Inflammatory macrophage treated with lipopolysaccharide for 4 hours (primary cell): ENCODE results near the gene LSAMP.
"Not testable (repeated sequence)": the region's sequence is repeated elsewhere in the genome, so short reads cannot be mapped to it uniquely, and the experiment has no call there.

Experiments used
- DNase-seq: peaks from one replicate; pipeline ENCODE4 v3.0.0-alpha.2; 2020

Gene LSAMP

DNA sequence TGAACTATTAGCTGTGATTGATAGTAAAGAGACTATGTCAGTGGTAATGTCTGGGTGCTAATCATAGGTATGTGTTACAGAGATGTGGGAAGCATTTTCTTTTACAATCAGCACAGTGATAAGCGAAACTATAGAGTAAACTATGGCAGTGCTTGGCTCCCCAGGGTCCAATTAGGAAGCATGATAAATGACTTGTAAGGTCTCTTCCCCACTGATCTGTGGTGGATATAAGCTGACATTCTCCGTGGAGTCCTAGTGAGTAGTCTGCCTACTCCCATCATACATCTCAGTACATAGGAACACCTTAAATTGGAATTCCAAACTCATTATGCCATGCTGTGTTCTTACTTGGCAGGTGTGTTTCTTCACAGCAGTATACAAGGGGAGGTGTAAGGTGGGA lies 617.8 kb downstream of the LSAMP start:
- no peak for DNase-seq

DNA sequence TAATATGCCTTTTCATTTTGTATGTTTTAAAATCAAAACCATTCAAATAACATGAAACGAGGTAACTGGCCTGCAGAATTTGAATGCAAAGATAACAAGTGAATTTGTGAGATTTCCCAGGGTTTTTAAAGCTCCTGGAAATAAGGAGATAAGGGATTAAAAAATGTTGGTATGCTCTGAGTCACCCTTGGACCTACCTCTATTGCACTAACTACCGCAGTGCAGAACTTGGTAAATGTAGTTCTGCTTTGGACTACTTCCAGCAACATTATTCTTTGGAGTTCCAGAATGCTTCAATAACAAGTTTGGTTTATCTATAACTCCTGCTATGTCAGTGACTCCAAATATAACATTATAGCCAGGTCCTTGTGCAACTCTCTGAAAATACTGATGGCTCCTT lies 620.2 kb downstream of the LSAMP start:
- DNase-seq, result no peak

DNA sequence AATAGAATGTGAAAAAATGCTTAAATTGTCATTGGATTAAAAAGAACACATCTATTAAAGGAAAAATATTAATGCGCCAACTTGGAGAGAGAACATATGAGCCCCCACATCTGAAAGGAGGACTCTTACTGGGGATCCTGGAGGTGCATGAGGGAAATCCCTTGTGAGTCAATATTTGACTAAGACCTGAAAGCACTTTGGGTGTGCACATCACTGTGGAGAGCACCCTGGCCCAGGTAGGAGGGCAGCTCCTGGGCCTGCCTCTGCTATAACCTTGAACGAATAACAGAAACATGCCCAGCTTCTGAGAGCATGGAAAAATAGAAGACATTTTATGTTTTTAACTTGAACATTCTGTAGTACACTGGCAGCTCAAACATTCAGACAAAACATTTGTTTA lies 622.2 kb downstream of the LSAMP start:
- no peak for DNase-seq

DNA sequence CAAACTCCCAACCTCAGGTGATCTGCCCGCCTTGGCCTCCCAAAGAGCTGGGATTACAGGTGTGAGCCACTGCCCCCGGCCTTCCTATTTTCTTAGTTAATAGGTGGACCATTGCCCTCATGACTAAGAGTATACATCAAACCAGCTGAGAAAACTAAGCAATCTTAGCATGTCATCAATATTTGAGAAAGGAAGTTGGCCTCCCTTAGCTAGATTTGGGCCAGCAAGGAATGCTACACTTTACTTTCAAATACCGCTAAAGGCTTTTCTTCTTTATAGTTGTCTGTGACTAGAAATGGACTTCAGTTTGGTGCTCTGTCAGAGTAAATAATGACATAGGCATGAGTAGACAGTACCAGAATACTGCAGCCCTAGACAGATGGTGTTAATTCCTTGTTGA lies 622.7 kb downstream of the LSAMP start:
- no peak for DNase-seq

DNA sequence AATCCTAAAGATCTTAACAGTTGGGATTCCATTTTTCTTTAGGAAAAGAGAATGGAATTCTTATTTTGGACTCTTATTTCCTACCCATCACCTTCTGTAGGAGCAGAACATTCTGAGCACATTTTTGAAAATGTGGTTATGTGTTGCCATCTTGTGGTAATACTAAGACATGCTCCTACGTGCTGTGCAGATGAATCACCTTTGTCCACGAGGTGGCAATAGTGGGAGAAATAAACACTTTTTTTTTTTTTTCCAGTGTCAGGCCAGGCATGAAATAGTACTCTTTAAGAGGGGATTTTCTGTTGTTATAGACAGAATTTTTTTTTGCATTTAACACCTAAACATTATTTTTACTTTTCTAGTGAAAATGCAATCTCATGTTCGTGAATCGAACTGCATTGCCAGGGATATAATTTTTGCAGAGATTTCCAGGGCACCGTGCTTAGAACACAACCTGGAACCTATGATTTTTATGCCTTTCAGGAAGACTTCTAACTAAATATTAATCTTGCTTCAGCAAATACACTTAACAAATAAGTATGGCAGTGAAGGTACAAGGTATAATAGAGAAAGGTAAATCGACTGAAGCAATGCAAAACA lies 625.4 kb downstream of the LSAMP start:
- peak; percentile 74 for DNase-seq

DNA sequence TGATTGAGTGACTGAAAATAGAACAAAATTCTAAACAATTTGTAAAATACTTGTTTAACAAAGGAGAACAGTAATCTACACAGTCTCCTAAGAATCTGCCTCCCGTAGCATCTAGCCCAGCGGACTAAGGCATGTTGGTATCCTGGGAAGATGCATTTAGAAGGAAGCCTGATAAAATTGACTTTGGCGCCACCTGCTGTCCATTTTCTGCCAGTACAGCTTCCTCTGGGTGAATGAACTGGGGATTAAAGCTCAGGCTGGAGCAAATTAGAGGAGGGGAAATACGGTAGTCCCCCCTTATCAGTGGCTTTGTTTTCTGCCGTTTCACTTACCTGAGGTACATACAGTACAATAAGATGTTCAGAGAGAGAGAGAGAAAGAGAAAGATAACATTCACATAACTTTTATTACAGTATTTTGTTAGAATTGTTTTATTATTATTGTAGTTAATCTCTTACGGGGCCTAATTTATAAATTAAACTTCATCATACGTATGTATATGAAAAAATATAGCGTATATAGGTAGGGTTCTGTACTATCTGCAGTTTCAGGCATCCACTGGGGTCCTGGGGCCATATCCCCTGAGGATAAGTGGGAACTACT lies 630.4 kb downstream of the LSAMP start:
- peak; percentile 41 for DNase-seq

DNA sequence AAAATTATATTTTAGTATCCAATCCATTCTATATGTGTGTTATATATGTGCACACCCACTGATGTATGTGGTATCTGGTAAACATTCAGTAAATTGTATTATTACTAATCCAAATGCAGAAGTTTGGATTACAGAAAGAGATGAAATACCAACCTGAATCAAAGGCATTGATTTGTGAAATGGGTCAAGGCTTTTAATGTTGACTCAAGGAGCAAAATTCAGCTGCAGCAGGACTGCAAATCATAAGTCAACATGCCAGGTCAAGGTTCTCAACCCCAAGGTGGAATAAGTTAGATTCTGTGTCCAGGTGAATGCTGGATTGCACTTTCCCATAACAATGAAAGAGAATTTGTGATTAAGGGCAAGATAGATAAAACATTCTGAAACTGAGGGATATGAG lies 631.3 kb downstream of the LSAMP start:
- DNase-seq, result no peak

DNA sequence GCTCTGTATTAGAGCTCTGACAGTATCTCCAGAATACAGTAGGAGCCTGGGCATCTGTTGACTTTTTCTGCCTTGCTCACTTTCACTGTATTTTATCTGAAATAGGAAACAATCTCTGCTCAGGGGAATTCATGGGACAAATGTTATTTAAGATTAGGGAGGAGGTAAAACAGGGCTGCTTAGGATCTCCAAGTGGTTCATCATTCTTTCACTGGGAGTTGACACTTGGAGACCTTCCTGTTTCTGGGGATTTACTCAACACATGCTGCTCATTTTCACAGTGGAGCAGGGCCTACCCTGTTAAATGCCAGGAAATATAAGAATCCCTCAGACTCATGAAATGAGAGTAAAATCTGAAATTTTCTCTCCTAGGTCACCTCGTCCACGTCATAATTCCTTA lies 636.5 kb downstream of the LSAMP start:
- DNase-seq, result no peak

DNA sequence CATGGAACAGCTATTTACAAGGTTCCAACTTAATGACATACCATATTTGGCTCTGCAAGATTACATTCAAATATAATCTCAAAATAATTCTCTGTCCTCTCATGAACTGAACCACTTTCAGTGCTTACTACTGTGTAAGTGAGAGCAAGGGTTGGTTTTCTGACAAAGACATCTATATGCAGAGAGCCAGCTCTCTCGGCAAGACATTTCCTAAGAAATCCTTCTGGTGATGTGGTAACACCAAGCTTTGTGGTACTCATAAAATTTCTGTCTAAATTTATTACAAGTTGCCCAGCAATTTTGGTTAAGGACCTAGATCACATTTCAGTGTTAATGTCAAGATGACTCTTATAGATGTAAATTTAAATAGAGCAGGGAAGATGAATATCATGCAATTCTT lies 637.0 kb downstream of the LSAMP start:
- no peak for DNase-seq

DNA sequence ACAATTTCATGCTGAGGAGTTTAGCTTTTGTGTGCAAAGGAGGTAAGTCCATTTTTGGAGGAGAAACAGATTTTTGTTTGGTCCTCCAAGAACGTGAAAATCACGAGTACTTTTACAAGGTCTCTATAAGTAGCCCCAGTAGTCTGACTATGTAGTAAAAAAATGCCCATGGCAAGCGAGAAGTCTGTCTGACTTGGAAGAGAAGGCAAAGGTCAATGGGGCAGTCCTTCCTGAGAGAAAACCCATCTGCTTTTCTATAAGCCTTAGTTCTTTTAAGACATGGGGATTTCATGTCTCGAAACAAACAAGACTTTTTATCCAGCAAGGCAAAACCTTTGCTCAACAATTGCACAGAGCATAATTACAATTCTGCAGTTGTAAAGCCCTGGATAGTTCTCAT lies 638.8 kb downstream of the LSAMP start:
- no peak for DNase-seq

DNA sequence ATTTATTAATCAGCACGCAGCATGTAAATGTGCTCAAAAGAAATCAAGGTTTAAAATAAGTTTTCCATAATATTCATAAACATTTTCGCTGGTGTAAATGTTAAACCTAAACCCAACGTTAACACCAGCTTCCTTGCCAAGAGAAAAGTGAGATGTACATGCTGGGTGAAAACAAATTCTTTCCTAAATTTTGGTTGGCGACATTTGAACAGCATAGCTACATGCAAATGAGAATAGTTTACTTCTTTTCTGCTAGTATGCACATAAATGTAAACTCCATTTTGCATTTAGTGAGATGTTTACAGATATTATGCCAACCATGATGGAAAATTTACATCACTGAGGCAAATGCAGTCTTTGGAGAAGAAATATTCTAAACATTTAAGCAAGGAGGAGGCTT lies 639.8 kb downstream of the LSAMP start:
- no peak for DNase-seq

DNA sequence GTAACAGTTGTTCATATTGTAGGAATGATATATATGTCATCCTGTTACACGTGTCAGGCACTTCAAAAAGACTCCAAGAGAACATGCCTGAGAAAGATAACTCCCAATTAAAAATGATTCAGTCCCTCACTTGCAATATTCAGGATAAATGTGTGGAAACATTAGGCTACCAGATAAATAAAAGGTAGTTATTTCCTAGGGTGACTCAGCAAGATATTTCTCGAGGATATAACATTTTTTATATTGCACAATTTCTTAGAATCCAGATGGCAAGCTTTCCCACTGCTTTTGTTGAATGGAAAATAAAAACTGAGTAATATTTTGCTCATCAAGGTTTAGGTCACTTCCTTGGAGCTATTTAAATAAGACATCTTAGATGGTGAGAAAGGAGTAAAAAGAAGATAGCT lies 640.6 kb downstream of the LSAMP start:
- DNase-seq, result no peak

DNA sequence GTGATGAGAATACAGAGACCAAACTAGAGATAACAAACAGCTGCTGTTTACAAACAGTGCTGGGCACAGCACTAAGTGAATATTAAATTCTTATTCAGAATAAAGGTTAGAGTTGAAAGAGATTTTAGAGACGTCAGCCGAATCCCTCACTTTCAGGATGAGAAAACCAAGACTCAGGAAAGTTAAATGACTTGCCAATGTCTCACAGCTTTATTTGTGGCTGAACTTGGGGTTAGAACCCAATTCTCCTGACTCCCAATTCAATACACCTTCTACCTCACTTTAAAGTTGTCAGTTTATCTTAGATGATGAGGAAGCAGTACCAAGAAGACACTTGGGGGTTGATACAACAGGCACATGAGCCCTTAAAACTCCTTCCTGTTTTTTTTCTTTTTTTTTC lies 641.1 kb downstream of the LSAMP start:
- no peak for DNase-seq

DNA sequence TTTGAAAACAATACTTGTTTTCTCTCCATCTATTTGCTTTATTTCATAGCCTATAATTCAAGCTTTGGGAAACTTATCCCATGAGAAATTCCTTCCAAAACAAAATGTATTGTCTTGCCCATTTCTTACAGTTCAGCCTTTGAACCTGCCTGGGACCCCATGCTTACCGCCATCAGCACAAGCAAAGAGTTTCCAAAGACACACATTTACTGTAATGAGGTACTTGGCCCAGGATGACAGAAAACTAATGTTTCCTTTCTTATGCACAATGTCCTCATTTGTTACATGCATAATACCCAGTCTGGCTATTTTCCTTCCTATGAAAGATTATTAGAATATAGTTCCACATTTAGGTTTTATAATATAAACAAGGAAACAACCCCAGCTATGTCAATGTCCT lies 641.6 kb downstream of the LSAMP start:
- no peak for DNase-seq

DNA sequence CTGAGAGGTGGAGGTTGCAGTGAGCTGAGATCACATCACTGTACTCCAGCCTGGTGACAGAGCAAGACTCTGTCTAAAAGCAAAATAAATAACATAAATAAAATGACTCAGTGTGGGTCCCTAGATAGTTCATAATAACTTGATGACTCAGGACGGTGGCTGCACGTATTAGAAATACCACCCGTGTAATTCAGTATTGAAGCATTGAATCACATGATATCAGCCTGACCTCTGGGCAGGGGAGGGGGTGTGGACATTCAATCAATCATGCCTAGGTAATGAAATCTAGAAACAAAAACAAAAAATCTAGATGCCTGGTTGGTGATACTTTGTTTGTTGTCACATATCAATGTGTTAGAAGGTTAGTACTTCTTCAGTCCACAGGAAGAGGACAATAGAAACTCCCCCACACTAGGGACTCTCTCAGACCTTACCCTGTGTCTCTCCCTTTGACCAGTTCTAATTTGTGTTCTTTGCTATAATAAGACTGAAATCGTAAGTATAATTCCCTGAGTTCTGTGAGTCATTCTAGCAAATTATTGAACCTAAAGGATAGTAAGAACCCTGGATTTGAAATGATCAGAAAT lies 644.7 kb downstream of the LSAMP start:
- no peak for DNase-seq

DNA sequence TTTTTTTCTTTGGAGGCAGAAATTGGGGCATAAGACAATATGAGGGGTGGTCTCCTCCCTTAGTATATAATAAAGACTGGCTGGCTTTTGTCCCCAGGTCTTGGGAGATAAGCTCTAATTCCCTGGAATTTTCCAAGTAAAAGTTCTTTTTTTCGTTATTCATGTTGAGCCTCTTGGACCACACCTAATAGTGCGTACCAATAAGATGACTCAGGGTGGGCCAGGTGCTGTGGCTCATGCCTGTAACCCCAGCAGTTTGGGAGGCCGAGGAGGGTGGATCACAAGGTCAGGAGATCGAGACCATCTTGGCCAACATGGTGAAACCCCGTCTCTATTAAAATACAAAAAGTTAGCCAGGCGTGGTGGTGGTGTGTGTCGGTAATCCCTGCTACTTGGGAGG lies 645.2 kb downstream of the LSAMP start:
- DNase-seq, result not testable (repeated sequence)

DNA sequence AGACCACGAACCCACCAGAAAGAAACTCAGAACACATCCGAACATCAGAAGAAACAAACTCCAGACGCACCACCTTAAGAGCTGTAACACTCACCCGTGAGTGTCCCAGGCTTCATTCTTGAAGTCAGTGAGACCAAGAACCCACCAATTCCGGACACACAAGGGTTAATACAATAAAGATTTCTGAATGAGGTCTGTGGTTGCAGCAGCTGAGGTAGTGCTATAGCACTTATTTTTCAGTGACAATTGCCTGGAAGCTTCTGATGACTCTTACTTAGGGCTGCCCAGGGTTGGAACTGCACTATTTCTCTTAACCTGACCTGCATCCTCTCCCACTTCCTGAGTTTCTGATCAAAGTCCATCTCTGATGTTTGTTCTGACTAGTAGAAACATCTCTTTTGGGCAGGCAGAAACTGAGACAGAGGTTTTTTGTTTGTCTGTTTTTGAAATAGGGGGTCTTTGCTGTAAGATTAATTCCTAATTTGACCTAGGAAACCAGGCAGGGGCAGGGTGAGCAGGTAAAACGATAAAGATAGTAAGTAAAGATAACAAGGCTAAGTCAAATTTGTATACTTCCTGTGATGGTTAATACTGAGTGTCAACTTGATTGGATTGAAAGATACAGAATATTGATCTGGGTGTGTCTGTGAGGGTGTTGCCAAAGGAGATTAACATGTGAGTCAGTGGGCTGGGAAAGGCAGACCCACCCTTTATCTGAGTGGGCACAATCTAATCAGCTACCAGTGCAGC lies 652.9 kb downstream of the LSAMP start:
- no peak for DNase-seq

DNA sequence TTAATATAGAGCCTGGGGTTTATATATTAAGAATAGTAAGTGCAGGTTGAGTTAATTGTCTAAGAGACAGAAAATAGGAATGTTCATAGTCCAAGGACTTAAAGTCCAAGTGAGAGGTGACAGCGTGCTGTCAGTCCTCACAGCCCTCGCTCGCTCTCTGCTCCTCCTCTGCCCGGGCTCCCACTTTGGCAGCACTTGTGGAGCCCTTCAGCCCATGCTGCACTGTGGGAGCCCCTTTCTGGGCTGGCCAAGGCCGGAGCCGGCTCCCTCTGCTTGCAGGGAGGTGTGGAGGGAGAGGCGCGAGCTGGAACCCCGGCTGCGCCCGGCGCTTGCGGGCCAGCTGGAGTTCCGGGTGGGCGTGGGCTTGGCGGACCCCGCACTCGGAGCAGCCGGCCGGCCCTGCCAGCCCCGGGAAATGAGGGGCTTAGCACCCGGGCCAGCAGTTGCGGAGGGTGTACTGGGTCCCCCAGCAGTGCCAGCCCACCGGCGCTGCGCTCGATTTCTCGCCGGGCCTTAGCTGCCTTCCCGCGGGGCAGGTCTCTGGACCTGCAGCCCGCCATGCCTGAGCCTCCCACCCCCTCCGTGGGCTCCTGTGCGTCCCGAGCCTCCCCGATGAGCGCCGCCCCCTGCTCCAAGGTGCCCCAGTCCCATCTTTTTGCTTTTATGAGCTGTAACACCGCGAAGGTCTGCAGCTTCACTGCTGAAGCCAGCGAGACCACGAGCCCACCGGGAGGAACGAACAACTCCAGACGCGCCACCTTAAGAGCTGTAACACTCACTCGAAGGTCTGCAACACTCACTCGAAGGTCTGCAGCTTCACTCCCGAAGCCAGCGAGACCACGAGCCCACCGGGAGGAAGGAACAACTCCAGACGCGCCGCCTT lies 653.8 kb downstream of the LSAMP start:
- not testable (repeated sequence) for DNase-seq

DNA sequence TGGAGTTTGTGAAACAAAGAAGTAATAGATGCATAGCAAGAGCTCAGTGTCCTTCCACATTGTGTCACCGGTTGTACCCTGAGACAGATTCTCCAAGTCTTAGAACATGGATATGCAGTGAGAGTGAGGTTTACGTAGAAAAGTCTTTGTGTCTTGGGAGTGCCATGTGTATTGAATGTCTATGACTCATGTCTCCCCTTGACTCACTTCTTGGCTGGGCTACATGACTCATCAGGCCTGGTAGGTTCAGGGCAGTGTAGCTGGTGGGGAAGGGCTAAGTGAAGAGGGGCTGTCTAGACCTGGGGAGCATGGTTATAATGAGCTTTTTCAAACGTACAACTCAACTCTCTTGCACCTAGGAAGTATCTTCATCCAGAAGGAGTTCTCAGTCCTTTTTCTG lies 654.5 kb downstream of the LSAMP start:
- DNase-seq, result peak; percentile 25

DNA sequence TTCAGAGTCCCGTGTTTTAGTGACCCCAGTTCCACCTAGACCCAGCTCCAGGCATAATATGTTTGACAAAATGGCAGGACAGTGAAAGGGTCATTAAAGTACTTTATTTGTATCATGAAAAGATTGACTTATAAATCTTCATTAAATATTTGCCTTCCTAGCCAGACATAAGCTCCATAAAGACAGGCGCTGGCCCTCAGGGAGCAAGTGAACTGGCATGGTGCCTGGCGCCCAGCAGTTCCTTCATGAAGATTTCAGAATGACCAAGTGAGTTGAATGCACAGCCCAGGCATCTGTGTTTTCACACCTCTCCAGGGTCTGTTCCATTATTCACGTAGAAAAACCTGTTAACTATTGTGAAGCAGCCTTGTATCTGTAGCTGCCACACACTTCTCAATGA lies 655.8 kb downstream of the LSAMP start:
- DNase-seq, result no peak

DNA sequence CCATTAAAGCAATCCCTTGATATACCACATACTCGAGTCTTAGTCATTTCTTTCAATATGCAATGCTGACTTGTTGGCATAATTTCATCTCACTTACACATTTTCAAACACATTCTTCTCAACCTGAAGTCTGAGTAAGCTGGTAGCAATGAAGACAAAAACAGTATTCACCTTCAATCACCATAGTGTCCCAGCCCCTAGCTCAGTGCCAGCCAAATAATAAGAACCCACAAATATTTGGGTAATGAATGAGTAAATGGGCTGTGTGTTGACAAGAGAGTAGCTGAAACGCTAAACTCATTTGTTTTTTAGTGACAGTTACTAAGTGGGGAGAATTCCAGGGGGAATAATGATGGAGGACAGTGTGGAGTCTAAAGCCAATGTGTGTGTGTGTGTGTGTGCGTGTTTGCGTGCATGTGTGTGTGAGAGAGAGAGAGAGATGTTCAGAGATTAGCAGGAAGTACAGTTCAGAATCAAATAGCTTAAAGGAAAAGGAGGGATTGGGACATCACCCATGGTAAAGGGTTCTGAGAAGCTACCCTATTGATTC lies 656.3 kb downstream of the LSAMP start:
- no peak for DNase-seq

DNA sequence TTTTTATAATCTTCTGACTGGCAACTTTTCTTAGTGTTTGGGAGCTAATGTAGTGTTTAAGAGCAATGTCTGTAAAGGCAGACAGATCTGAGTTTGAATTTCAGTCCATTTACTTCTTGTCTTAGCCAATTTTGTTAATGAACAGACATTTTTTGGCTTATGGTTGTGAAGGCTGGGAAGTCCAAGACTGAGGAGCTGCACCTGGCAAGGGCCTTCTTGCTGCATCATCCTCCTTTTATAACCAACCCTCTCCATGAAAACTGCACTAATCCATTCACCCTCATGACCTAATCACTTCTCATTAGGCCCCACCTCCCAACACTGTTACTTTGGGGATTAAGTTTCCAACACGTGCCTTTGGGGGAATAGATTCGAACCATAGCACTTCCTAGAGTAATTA lies 657.5 kb downstream of the LSAMP start:
- DNase-seq, result no peak

DNA sequence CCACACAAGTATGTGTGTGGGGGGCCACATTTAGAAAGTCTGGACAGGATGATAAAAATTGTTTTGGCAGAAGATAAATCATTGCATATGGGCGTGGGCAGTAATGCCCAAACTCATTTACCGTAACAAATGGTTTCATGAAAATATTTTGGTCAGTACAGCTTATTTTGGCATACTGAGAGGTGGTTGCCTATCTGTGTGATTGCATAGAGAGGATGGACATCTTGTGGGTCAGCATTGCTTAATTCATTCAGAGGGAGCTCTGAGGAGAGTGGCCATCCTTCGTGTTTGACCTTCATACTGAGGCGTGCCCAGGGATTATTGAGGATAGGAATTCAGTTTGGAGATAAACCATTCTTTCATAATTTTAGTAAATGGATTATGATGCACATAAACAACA lies 659.5 kb downstream of the LSAMP start:
- DNase-seq, result no peak
